GM18870 (cell line): ENCODE data around the gene GALNT3.

Experiments used
- ATAC-seq: cut with Tn5 transposase; IDR thresholded peaks from one replicate; pipeline ENCODE4 v1.9.1; 2021; ENCODE audit warnings: moderate library complexity; ENCODE audit not compliant: unreplicated experiment

The GALNT3 gene

DNA sequence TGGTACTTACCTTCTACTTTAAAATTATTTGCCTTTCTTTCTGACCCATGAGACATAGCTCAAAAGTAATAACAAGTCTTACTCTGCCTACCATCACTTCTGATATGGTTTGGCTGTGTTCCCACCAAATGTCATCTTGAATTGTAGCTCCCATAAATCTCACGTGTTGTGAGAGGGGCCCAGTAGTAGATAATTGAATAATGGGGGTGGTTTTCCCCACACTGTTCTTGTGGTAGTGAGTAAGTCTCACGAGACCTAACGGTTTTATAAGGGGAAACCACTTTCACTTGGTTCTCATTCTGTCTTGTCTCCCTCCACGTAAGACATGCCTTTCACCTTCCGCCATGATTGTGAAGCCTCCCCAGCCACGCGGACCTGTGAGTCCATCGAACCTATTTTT, 47.5 kb downstream of the GALNT3 start:
- no peak for ATAC-seq

DNA sequence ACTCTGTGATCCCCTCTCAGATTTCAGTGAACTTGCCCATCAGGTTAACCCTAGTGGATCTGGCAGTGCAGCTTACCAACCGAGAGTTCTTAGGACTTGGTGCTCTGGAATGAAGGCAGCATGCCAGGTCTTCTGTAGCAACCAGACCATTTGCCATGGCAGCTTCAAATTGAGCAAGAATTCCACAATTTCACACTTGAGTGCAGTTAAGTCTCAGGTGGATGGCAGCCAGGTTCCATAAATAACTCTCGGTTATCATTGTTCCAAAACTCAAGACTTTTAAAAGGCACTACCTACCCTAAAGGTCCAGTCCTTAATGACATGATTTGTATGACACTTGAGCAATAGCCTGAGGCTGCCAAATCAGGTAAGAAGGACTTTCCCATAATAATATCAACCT, 48.1 kb downstream of the GALNT3 start:
- no peak for ATAC-seq

DNA sequence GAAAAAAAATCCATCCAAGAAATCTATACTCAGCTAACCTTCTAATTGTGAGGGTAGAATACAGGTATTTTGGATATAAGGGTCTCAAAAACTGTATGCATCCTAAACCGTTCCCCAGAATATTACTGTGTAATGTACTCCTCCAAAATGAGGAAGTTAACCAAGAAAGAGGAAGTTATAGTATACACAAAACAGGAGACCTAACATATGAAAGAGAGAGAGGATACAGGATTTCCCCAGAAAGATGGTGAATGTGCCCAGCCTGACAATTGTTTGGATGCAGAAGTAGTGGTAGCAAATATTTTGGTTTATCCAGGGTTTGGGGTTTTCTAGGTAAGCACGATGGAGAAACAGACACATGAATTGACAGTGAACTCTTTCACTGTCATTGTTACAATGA, 50.6 kb downstream of the GALNT3 start:
- peak; percentile 100 for ATAC-seq

DNA sequence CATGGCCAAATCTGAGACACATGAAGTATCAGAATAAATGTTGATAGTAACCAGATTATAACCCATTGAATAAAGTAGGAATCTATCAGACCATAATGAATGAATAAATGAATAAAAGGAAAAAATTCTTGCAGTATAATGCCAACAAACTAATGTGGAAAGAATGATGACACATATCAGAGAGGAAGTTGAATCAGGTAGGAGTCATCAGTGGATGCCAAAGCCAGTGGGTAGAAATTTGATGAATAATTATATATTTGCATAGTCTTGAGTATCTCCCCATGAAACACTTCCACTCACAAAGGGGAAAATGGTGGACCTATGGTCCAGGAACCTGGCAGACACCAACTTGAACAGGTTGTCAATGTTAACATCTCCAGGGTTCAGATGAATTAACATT, 68.6 kb downstream of the GALNT3 start:
- ATAC-seq = no peak

DNA sequence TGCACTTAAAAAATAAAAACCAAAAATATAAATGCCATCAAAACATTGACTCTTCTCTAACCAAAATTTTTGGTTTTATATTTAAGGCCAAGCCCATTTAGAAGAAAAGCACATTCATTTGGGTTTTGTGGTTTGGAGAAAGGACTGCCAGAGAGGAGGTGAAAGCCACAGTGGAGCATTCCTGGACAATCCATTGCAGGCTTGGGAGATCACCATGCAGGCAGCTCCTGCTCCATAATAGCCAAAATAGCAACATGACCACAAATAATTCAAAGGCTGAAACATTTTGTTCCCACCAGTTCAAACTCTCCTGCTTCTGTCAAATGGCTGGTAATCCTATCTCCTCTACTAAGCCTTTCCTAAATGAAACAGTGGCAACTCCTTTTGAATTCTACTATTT, 73.5 kb downstream of the GALNT3 start:
- ATAC-seq = no peak

DNA sequence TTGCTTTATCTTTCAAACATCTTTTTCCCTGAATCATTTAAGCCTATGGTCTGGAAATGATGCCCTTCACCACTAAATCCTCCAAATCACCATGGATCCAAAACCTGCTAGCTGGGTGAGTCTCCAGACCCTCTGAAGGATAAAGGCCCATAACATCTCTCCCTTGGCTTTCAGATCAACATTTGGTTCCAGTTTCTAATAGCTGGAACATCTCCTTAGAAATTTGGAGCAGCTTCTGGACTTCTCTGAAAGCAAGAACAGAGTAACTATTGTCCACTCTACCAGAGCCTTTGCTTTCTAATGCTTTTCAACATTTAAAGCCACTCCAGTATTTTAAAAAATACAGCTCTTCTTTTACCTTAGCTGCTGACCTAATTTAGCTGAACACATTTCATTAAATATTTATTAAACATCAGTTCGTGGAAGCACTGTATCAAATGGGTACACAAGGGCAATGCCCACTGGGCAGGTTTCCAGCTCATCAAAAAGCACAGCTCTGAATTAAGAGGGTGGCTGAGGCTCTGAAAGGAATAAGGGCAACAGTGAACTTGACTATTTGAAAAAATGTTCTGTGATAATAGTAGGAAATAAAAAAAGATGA, 75.3 kb downstream of the GALNT3 start:
- no peak for ATAC-seq

DNA sequence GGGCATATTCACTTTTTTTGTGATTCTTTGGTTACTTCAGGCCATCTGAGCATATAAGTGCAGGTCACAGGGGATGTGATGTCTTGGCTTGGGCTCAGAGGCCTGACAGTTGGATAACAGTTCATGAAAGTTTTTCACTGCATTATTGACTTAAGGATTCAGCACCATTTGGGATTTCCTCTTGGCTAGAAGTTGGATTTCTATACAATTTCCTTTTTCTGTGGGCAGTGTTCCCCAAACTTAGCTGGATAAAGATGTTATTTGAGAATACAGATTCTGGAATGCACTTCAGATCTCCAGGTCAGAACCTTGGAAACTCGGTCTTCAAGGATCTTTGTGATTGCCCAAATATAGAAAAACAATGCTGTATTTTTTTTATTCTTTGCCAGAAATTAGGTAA, 78.0 kb downstream of the GALNT3 start:
- ATAC-seq = no peak

DNA sequence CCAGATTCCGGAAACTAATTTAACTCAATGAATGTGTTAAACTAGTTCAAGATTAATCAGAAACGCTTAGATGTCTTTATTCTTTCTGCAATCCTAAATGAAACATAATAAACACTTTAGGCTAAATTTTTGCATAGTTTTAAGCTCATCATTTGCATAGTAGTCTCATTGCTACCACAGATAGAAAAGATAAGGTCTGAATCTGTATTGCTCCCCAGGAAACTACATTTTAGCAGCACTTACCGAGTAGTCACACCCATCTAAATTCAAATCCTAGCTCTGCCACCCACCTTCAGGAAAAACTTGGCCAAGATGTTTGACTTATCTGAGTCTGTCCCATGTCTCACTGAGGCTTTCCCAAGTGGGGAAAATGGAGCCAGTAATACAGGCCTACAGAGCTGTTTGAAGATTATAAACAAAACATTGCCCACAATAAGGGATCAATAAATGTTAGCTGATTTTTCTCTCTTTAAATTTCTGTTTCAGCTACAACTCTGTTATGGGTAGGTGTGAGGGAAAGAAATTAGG, 87.0 kb downstream of the GALNT3 start:
- ATAC-seq = no peak

DNA sequence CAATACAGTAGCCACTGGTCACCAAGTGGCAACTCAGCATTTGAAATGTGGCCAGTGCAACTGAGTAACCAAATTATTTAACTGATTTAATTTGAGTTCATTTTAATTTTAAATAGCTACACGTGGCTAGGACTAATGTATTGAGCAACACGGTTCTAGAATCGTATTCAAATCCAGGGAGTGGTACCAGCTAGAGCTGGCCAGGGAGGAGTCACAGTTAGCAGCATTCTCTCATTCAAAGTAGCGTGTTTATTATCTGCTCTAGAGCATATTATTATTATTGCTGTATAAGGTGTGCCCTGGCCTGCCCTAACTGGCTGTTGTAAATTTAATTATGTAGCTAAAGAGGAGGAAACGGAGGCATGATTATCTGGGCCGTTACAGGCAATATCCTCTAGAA, 92.9 kb downstream of the GALNT3 start:
- ATAC-seq = no peak

DNA sequence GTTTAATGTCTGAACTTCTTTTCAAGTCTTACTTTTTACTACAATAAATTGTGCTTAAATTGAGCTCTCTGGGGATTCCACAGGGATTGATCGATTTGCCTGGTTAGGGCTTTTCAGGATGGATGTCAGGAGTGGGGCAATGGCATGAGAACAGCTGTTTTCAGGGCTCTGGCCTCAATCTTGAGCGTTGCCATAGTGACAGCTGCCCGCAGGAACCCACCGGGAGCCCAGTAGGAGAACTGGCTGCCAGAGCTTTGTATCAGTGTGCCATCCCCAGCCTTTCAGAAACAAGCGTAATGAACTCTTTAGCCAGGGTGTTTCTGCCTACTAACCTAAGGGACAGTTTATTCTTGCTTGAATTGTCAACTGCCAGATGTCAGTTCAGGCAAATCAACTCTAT, 93.5 kb downstream of the GALNT3 start:
- no peak for ATAC-seq

DNA sequence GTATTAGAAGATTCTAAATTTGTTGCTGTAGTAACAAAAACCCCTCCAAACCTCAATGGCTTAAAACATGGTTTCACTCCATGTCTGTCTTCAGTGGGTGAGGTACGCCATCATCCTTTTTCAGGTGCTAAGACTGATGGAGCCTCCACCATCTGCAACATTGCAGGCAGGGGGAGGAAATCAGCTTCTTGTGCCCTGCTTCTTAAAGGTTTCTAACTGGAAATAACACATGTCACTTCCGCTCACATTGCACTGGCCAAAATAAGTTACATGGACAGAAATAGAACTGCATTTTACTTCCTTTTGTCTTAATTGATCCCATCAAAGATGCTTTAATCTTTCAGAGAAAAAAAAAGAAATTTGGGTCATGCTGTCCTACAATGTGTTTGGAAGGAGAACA, 94.1 kb downstream of the GALNT3 start:
- ATAC-seq = no peak

DNA sequence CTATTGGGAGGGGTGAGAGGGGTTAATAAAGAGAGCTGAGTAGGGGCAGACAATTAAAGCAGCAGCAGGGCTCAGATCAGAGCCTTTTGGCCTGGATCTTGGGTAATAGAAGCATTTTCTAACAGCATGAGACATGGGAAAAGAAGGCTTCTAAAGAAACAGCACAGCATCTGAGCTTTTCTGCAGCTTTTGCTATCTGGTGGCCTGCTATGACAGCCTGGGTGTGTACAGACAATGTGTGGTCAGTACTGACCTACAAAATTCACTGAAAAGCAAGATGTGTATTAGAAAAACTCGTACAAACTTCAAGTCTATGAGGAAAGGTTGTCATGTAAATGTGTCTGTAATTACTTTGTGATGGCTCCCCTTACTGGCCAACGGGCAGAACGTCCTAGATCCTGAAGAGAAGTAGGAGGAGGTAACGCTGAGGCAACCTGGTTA, 95.6 kb downstream of the GALNT3 start:
- peak; percentile 92 for ATAC-seq

DNA sequence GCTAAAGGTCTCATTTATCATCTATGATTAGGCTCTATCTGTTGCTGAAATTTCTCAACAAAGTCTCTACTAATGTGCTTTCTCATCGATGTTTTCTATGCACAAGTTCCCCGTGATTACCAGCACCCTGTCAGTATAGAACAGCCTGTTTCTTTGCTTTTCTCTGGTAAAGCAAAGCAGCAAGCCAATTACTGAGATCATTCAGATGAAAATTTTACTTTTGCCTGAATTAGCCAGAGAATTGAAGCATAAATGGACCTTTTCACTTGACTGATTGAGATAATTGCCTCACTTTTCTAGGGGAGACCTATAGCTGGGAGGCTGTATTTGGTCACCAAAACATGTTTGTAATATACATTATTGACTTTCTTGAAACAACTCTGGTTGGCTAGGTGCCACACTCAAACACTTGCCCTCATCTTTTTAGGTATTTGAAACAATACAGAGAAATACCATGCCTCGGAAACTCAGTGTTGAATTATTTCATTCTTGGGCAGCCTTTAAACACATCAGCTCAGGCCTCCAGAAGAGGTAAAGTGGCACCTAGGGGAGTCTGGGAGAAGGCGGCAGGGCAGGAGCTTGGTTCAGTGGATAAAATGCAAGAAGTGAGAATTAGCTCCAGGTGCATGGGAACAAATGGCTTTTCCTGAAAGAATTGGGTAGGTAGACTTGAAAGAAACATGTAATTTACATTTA, 96.2 kb downstream of the GALNT3 start:
- ATAC-seq = no peak
